ENCODE results near the gene SEPTIN6. TPM values are rescaled to one million over a fixed set of nuclear protein-coding genes. Genes with fewer than 3 reads are reported as not detected.

The SEPTIN6 gene
- total and polyA plus RNA-seq, 5 donors from 2014 or later, result 144 to 290 (median 201) TPM

DNA sequence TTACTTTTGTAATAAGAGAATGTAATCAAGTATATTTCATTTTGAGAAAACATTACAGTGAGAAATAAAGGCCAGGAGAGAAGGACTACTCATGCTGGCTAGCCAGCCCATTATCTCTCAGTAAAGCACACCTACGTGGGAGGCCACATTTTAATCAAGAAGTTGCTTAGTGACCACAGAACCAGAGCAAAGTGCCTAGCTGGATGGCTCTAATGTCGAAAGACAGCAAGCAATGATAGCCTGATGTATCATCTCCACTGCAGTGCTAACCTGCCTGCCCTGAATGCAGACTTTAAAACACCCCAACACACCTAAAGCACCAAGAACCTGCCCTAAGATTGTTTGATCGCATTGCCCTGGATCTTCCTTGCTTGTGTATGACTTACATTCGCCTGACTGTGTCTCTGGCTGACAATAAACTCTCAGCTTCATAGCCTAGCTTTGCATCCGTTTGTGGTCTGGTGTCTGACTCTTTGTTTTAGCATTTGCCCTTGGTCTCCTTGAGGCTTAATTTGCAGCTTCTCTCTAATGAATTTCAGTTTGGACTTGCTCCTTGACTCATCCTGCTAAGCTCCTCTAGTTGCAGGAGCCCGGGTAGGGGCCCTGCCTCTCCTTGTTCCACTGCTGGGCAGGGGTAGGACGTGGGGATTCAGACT, 34.1 kb upstream of the SEPTIN6 start:
- Histone ChIP-seq H3K36me3 (ENCODE audit: control insufficient read depth, insufficient read depth, low read length) (no peaks in the 10 kb centered on the region), H3K27me3 (ENCODE audit: control insufficient read depth, insufficient read depth, low read length) (no peaks in the 10 kb centered on the region), H3K9me3 (ENCODE audit: control insufficient read depth in 2 of 2, low read length in 2 of 2) (no peaks in the 10 kb centered on the region), H3K27ac (ENCODE audit: insufficient read depth, low read length, poor library complexity, severe bottlenecking) (peak overlapping the region; percentile 43), H3K4me3 (ENCODE audit: low read depth, low read length) (no peak overlapping the region), H3K4me1 (ENCODE audit: control insufficient read depth, insufficient read depth, low read length, poor library complexity, severe bottlenecking) (peaks cover 5% of the 10 kb centered on the region)
- H3K27me3 Mint-ChIP-seq, result no peaks in the 10 kb centered on the region
- H3K4me3 Mint-ChIP-seq, result peak overlapping the region in 1 of 4 donors; percentile 32
- peaks cover 0 to 1% (median 0%) of the 10 kb centered on the region in 7 donors for H3K9me3 Mint-ChIP-seq
- H3K36me3 Mint-ChIP-seq, result no peaks in the 10 kb centered on the region
- DNase-seq (peak in 2 of 3 donors; percentile 22 to 44), ATAC-seq (ENCODE audit: low read depth in 2 of 2) (peak; percentile 52 to 71)
- H3K27ac Mint-ChIP-seq, result peak overlapping the region in 2 of 3 donors; percentile 38 to 86
- peaks cover 3 to 13% (median 6%) of the 10 kb centered on the region in 4 donors for H3K4me1 Mint-ChIP-seq

DNA sequence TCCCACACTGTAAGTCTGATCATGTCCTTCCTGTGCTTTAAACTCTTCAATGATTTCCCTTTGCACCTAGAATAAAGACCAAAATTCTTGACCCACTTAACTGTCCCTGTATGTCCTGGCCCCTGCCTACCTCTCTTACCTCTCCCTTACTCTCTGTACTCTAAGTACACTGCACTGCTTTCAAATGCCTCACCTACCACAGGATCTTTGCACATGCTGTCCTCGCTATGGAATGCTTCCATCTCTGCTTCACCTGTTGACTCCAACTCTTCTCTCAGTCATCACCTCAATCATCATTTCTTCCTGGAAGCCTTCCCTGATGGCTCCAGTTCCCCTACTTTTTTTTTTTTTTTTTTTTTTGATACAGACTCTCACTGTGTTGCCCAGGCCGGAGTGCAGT, 29.0 kb upstream of the SEPTIN6 start:
- H3K27ac Mint-ChIP-seq, result no peak overlapping the region
- ATAC-seq (ENCODE audit: low read depth in 2 of 2), result no peak
- H3K27ac ChIP-seq (ENCODE audit: insufficient read depth, low read length, poor library complexity, severe bottlenecking), result no peak overlapping the region
- H3K36me3 ChIP-seq (ENCODE audit: control insufficient read depth, insufficient read depth, low read length), result no peaks in the 10 kb centered on the region
- no peaks in the 10 kb centered on the region for H3K9me3 ChIP-seq (ENCODE audit: control insufficient read depth in 2 of 2, low read length in 2 of 2)
- H3K27me3 Mint-ChIP-seq, result no peaks in the 10 kb centered on the region
- no peak for DNase-seq
- H3K4me1 ChIP-seq (ENCODE audit: control insufficient read depth, insufficient read depth, low read length, poor library complexity, severe bottlenecking), result peaks cover 2% of the 10 kb centered on the region
- no peak overlapping the region for H3K4me3 Mint-ChIP-seq
- peaks cover 3% of the 10 kb centered on the region for H3K36me3 Mint-ChIP-seq
- no peaks in the 10 kb centered on the region for H3K27me3 ChIP-seq (ENCODE audit: control insufficient read depth, insufficient read depth, low read length)
- H3K4me1 Mint-ChIP-seq, result peaks cover 0 to 2% (median 1%) of the 10 kb centered on the region in 4 donors
- H3K4me3 ChIP-seq (ENCODE audit: low read depth, low read length), result no peak overlapping the region
- no peaks in the 10 kb centered on the region for H3K9me3 Mint-ChIP-seq

DNA sequence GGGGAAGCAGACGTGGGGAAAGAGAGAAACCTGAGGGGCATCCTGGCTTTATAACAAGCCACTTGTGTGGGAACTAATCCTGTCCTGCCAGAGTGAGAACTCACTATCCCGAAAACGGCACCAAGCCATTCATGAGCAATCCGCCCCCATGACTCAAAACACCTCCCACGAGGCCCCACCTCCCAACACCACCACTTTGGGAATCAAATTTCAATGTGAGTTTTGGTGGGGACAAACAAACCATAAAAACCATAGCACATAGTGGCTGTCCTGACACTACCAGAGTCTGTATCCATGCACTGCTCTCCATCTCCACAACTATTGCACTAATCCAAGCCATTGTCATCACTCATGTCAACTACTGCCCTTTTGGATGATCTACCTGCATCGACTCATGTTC, 28.5 kb upstream of the SEPTIN6 start:
- Mint-ChIP-seq H3K36me3 (peaks cover 3% of the 10 kb centered on the region), H3K27me3 (no peaks in the 10 kb centered on the region), H3K27ac (no peak overlapping the region), H3K4me3 (no peak overlapping the region), H3K4me1 (no peaks in the 10 kb centered on the region), H3K9me3 (no peaks in the 10 kb centered on the region)
- no peaks in the 10 kb centered on the region for H3K36me3 ChIP-seq (ENCODE audit: control insufficient read depth, insufficient read depth, low read length)
- H3K27me3 ChIP-seq (ENCODE audit: control insufficient read depth, insufficient read depth, low read length), result no peaks in the 10 kb centered on the region
- DNase-seq (no peak), ATAC-seq (ENCODE audit: low read depth in 2 of 2) (no peak)
- H3K9me3 ChIP-seq (ENCODE audit: control insufficient read depth in 2 of 2, low read length in 2 of 2), result no peaks in the 10 kb centered on the region
- no peak overlapping the region for H3K27ac ChIP-seq (ENCODE audit: insufficient read depth, low read length, poor library complexity, severe bottlenecking)
- no peaks in the 10 kb centered on the region for H3K4me1 ChIP-seq (ENCODE audit: control insufficient read depth, insufficient read depth, low read length, poor library complexity, severe bottlenecking)
- H3K4me3 ChIP-seq (ENCODE audit: low read depth, low read length), result no peak overlapping the region

DNA sequence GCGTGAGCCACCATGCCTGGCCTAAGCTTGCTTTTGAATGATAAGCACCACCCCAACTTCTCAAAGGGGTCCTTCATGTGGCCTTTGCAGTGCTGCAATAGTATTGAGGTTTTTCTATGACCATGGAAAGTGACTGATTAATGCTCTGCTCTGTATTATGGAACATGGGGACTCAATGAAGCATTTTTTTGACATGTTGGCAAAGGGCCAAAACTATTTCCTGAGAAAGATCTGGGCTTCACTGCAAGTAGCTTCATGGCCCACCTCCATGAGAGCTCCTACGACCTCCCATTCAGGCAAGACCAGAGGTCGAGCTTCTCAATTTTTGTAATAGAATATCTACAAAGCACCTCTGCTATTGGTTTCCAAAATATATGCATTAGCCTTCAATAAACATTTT, 16.7 kb upstream of the SEPTIN6 start:
- no peaks in the 10 kb centered on the region for H3K4me1 Mint-ChIP-seq
- H3K36me3 ChIP-seq (ENCODE audit: control insufficient read depth, insufficient read depth, low read length), result no peaks in the 10 kb centered on the region
- no peak overlapping the region for H3K4me3 Mint-ChIP-seq

DNA sequence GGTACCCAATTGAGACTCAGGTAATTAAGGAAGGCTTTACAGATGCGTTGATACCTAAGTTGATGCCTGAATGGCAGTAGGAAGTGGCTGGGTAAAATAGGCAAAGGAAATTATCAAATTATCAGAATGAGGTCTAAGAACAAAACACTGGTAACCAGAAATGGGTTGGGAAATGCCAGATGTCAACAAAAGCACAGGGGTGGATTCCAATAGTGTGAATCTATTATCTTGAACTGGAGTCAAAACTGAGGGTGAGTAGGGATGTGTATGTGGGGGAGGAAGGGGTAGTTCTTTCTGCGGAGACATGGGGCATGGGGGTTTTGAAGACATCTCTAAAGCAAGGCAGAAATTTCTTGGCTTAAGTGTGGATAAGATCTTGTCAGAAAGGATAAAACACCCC, 16.0 kb upstream of the SEPTIN6 start:
- ATAC-seq (ENCODE audit: low read depth in 2 of 2), result no peak
- Mint-ChIP-seq H3K36me3 (no peaks in the 10 kb centered on the region), H3K27me3 (peaks cover 5% of the 10 kb centered on the region), H3K4me3 (no peak overlapping the region), H3K4me1 (no peaks in the 10 kb centered on the region), H3K27ac (peak overlapping the region in 1 of 3 donors; percentile 2), H3K9me3 (peaks cover 0 to 2% (median 0%) of the 10 kb centered on the region in 7 donors)
- Histone ChIP-seq H3K9me3 (ENCODE audit: control insufficient read depth in 2 of 2, low read length in 2 of 2) (no peaks in the 10 kb centered on the region), H3K36me3 (ENCODE audit: control insufficient read depth, insufficient read depth, low read length) (no peaks in the 10 kb centered on the region), H3K4me3 (ENCODE audit: low read depth, low read length) (no peak overlapping the region), H3K27me3 (ENCODE audit: control insufficient read depth, insufficient read depth, low read length) (no peaks in the 10 kb centered on the region), H3K4me1 (ENCODE audit: control insufficient read depth, insufficient read depth, low read length, poor library complexity, severe bottlenecking) (no peaks in the 10 kb centered on the region), H3K27ac (ENCODE audit: insufficient read depth, low read length, poor library complexity, severe bottlenecking) (no peak overlapping the region)
- no peak for DNase-seq

More for the DNA sequence above, 16.7 kb upstream of the SEPTIN6 start:
- H3K27ac Mint-ChIP-seq, result no peak overlapping the region
- Histone ChIP-seq H3K27ac (ENCODE audit: insufficient read depth, low read length, poor library complexity, severe bottlenecking) (no peak overlapping the region), H3K9me3 (ENCODE audit: control insufficient read depth in 2 of 2, low read length in 2 of 2) (no peaks in the 10 kb centered on the region), H3K4me3 (ENCODE audit: low read depth, low read length) (no peak overlapping the region), H3K27me3 (ENCODE audit: control insufficient read depth, insufficient read depth, low read length) (no peaks in the 10 kb centered on the region), H3K4me1 (ENCODE audit: control insufficient read depth, insufficient read depth, low read length, poor library complexity, severe bottlenecking) (no peaks in the 10 kb centered on the region)
- ATAC-seq (ENCODE audit: low read depth in 2 of 2), result no peak
- peaks cover 0 to 2% (median 0%) of the 10 kb centered on the region in 7 donors for H3K9me3 Mint-ChIP-seq
- DNase-seq, result no peak
- H3K36me3 Mint-ChIP-seq, result no peaks in the 10 kb centered on the region
- H3K27me3 Mint-ChIP-seq, result peaks cover 5% of the 10 kb centered on the region

DNA sequence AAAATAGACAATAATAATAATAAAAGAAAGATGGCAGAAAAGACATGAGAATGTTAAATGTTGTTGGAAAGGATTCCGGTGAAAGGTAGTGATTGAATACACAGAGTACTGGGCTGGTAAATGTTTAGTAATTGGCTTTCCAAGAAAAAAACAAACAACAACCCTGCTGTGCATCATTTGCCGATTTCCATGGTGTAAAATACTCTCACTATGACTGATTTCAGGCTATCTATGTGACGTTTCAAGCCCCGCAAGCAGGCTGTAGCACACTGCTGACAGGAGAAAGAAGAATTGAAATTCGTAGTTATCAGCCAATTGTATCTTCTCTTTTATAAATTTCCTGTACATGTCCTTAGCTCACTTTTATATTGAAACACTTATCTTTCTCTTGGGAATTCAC, 13.6 kb upstream of the SEPTIN6 start:
- H3K27ac Mint-ChIP-seq, result no peak overlapping the region
- H3K4me3 Mint-ChIP-seq, result no peak overlapping the region
- no peak overlapping the region for H3K4me3 ChIP-seq (ENCODE audit: low read depth, low read length)
- no peak for DNase-seq
- no peaks in the 10 kb centered on the region for H3K36me3 ChIP-seq (ENCODE audit: control insufficient read depth, insufficient read depth, low read length)
- H3K36me3 Mint-ChIP-seq, result no peaks in the 10 kb centered on the region
- no peaks in the 10 kb centered on the region for H3K4me1 ChIP-seq (ENCODE audit: control insufficient read depth, insufficient read depth, low read length, poor library complexity, severe bottlenecking)
- H3K27me3 ChIP-seq (ENCODE audit: control insufficient read depth, insufficient read depth, low read length), result no peaks in the 10 kb centered on the region
- H3K4me1 Mint-ChIP-seq, result no peaks in the 10 kb centered on the region
- peaks cover 5% of the 10 kb centered on the region for H3K27me3 Mint-ChIP-seq
- ATAC-seq (ENCODE audit: low read depth in 2 of 2), result no peak
- H3K9me3 ChIP-seq (ENCODE audit: control insufficient read depth in 2 of 2, low read length in 2 of 2), result no peaks in the 10 kb centered on the region
- H3K27ac ChIP-seq (ENCODE audit: insufficient read depth, low read length, poor library complexity, severe bottlenecking), result no peak overlapping the region
- peaks cover 0 to 2% (median 0%) of the 10 kb centered on the region in 7 donors for H3K9me3 Mint-ChIP-seq

DNA sequence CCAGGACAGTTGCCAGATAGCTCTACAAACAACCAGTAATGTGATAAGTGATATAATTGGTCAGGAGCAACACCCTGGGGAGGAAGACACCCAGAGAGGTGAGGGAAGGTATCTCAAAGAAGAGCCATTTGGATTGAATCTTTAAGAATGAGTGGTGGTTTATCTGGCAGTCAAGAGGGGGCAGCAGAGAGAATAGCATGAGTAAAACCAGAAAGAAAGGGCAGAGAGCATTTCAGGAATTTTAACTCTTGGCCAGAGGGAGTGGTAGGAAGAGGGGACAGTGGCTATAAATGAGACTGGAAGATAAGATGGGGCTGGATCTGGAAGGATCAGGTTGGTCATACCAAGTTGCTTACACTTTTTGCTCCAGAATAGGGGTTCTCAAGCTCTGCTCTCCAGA, 5.9 kb upstream of the SEPTIN6 start:
- ATAC-seq (ENCODE audit: low read depth in 2 of 2) (no peak), DNase-seq (peak in 1 of 3 donors; percentile 75)
- Mint-ChIP-seq H3K4me1 (peaks cover 0 to 24% (median 7%) of the 10 kb centered on the region in 4 donors), H3K36me3 (no peaks in the 10 kb centered on the region), H3K27ac (peak overlapping the region in 1 of 3 donors; percentile 36), H3K4me3 (peak overlapping the region in 2 of 4 donors; percentile 51 to 55), H3K27me3 (no peaks in the 10 kb centered on the region), H3K9me3 (no peaks in the 10 kb centered on the region)
- H3K4me3 ChIP-seq (ENCODE audit: low read depth, low read length), result no peak overlapping the region
- no peak overlapping the region for H3K27ac ChIP-seq (ENCODE audit: insufficient read depth, low read length, poor library complexity, severe bottlenecking)
- H3K9me3 ChIP-seq (ENCODE audit: control insufficient read depth in 2 of 2, low read length in 2 of 2), result no peaks in the 10 kb centered on the region
- no peaks in the 10 kb centered on the region for H3K27me3 ChIP-seq (ENCODE audit: control insufficient read depth, insufficient read depth, low read length)
- no peaks in the 10 kb centered on the region for H3K4me1 ChIP-seq (ENCODE audit: control insufficient read depth, insufficient read depth, low read length, poor library complexity, severe bottlenecking)
- H3K36me3 ChIP-seq (ENCODE audit: control insufficient read depth, insufficient read depth, low read length), result no peaks in the 10 kb centered on the region

DNA sequence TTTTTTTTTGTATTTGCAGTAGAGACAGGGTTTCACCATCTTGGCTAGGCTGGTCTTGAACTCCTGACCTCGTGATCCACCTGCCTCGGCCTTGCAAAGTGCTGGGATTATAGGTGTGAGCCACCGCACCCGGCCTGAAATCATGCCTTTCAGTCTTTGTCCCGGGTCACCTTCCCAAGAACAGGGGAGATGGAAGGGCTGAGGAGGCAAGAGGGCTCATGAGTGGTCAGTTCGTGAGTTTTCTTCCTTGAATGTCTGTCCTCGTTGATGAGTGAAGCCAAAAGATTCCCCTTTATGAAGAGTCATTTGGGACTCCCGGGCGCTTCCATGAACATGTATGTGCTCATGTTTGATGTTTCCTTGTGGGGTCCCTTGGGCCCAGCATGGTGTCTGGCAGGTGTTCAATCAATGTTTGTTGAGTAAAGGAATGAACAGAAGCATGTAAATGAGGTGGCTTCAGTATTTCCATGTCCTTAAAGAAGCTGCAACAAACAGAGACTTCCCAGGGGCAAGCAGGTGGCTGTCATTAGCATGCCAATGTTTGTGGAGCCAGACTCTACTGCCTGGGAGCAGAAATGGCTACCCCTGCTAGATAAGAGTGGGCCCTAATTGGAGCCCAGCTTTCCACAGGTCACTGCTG, 3.4 kb upstream of the SEPTIN6 start:
- H3K9me3 Mint-ChIP-seq, result no peaks in the 10 kb centered on the region
- no peak for DNase-seq
- H3K27me3 Mint-ChIP-seq, result peaks cover 7% of the 10 kb centered on the region
- H3K4me3 Mint-ChIP-seq, result no peak overlapping the region
- ATAC-seq (ENCODE audit: low read depth in 2 of 2), result no peak
- no peak overlapping the region for H3K4me3 ChIP-seq (ENCODE audit: low read depth, low read length)
- H3K27ac ChIP-seq (ENCODE audit: insufficient read depth, low read length, poor library complexity, severe bottlenecking), result no peak overlapping the region
- no peaks in the 10 kb centered on the region for H3K36me3 Mint-ChIP-seq
- peak overlapping the region in 2 of 3 donors; percentile 52 to 63 for H3K27ac Mint-ChIP-seq
- no peaks in the 10 kb centered on the region for H3K9me3 ChIP-seq (ENCODE audit: control insufficient read depth in 2 of 2, low read length in 2 of 2)
- H3K4me1 Mint-ChIP-seq, result peaks cover 0 to 27% (median 7%) of the 10 kb centered on the region in 4 donors
- H3K36me3 ChIP-seq (ENCODE audit: control insufficient read depth, insufficient read depth, low read length), result no peaks in the 10 kb centered on the region
- peaks cover 7% of the 10 kb centered on the region for H3K4me1 ChIP-seq (ENCODE audit: control insufficient read depth, insufficient read depth, low read length, poor library complexity, severe bottlenecking)
- H3K27me3 ChIP-seq (ENCODE audit: control insufficient read depth, insufficient read depth, low read length), result no peaks in the 10 kb centered on the region
